ENCODE results near the gene BNC2. TPM values are rescaled to one million over a fixed set of nuclear protein-coding genes. Genes with fewer than 3 reads are reported as not detected.

The BNC2 gene
- total and polyA plus RNA-seq, 8 donors = 0.28 to 7.6 (median 0.99) TPM

- no peak for TF ChIP-seq CTCF (IDR thresholded peaks at IDR 0.05)
- Histone ChIP-seq H3K4me1 (no peaks in the 10 kb centered on the region), H3K4me3 (no peak overlapping the region), H3K9me3 (no peaks in the 10 kb centered on the region), H3K27me3 (no peaks in the 10 kb centered on the region), H3K27ac (no peak overlapping the region), H3K36me3 (no peaks in the 10 kb centered on the region)
- 87 to 92% methylated on average over 4 of the region's 4 CpGs for WGBS, 2 donors
- ATAC-seq (no peak), DNase-seq (no peak), FAIRE-seq (no peak)
- intact Hi-C loops (cut with DNase I) = no loop called here
Observed at GRCh38 chr9:16750553-16750952, 119.9 kb downstream of the BNC2 start.

GRCh38 chr9:16745359-16745758 lies 125.1 kb downstream of the BNC2 start:
- intact Hi-C loops (cut with DNase I) = no loop called here
- Histone ChIP-seq H3K36me3 (no peaks in the 10 kb centered on the region), H3K9me3 (no peaks in the 10 kb centered on the region), H3K4me1 (no peaks in the 10 kb centered on the region), H3K27ac (no peak overlapping the region), H3K4me3 (no peak overlapping the region), H3K27me3 (no peaks in the 10 kb centered on the region)
- 76 to 82% methylated on average over 5 of the region's 5 CpGs for WGBS, 2 donors
- TF ChIP-seq CTCF (IDR thresholded peaks at IDR 0.05) = no peak
- DNase-seq (no peak), FAIRE-seq (no peak), ATAC-seq (no peak)

- ATAC-seq = no peak
- Histone ChIP-seq H3K27me3 (no peaks in the 10 kb centered on the region), H3K27ac (no peak overlapping the region), H3K36me3 (no peaks in the 10 kb centered on the region), H3K4me3 (no peak overlapping the region), H3K4me1 (no peaks in the 10 kb centered on the region), H3K9me3 (no peaks in the 10 kb centered on the region)
- FAIRE-seq = no peak
- DNase-seq = no peak
- no peak for TF ChIP-seq CTCF (IDR thresholded peaks at IDR 0.05)
- WGBS, 2 donors = 11 to 19% methylated on average over 2 of the region's 2 CpGs
- intact Hi-C loops (cut with DNase I) = no loop called here
Observed at GRCh38 chr9:16744394-16744793, 126.1 kb downstream of the BNC2 start.

- DNase-seq = no peak
- H3K36me3 ChIP-seq = no peaks in the 10 kb centered on the region
- H3K27me3 ChIP-seq = no peaks in the 10 kb centered on the region
- FAIRE-seq = no peak
- intact Hi-C loops (cut with DNase I) = no loop called here
- 56 to 66% methylated on average over 4 of the region's 4 CpGs for WGBS, 2 donors
- no peak for TF ChIP-seq CTCF (IDR thresholded peaks at IDR 0.05)
- no peak overlapping the region for H3K27ac ChIP-seq
- H3K4me3 ChIP-seq = no peak overlapping the region
- H3K9me3 ChIP-seq = no peaks in the 10 kb centered on the region
- H3K4me1 ChIP-seq = no peaks in the 10 kb centered on the region
- ATAC-seq = no peak
Observed at GRCh38 chr9:16743375-16743774, 127.1 kb downstream of the BNC2 start.

GRCh38 chr9:16735001-16735400 lies 135.5 kb downstream of the BNC2 start:
- Histone ChIP-seq H3K27ac (no peak overlapping the region), H3K27me3 (peaks cover 0 to 8% (median 0%) of the 10 kb centered on the region in 4 donors), H3K36me3 (no peaks in the 10 kb centered on the region), H3K9me3 (no peaks in the 10 kb centered on the region), H3K4me3 (no peak overlapping the region), H3K4me1 (no peaks in the 10 kb centered on the region)
- intact Hi-C loops (cut with DNase I) = no loop called here
- FAIRE-seq = no peak
- TF ChIP-seq CTCF (IDR thresholded peaks at IDR 0.05) = no peak
- no peak for DNase-seq
- no peak for ATAC-seq
